ENCODE results near the gene RCBTB2.

DNA sequence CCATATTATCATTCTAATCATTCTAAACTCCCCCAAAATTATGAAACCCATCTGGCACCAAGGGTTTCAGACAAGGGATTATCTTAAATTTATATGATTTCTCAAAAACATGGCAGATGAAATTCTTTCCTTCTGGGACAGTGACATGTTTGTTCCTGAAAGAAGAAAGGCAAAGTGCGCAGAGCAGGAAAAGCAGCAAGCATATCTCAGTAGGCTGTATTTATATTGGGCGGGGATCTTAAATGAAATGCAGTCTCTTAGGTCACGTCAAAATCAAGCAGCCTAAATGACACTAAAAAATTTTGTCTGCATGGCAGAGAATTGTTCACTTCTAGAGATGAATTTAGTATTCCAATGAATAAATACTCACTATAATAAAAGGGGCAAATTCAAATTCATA is 49.3 kb downstream of the RCBTB2 start:
- TF ChIP-seq, protein P1, sequence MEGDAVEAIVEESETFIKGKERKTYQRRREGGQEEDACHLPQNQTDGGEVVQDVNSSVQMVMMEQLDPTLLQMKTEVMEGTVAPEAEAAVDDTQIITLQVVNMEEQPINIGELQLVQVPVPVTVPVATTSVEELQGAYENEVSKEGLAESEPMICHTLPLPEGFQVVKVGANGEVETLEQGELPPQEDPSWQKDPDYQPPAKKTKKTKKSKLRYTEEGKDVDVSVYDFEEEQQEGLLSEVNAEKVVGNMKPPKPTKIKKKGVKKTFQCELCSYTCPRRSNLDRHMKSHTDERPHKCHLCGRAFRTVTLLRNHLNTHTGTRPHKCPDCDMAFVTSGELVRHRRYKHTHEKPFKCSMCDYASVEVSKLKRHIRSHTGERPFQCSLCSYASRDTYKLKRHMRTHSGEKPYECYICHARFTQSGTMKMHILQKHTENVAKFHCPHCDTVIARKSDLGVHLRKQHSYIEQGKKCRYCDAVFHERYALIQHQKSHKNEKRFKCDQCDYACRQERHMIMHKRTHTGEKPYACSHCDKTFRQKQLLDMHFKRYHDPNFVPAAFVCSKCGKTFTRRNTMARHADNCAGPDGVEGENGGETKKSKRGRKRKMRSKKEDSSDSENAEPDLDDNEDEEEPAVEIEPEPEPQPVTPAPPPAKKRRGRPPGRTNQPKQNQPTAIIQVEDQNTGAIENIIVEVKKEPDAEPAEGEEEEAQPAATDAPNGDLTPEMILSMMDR (IDR thresholded peaks at IDR 0.05; ENCODE audit: low read depth, low read length, missing input control), result no peak
- no peak for TF ChIP-seq SP1 (IDR thresholded peaks at IDR 0.05)
- TF ChIP-seq, protein P2, sequence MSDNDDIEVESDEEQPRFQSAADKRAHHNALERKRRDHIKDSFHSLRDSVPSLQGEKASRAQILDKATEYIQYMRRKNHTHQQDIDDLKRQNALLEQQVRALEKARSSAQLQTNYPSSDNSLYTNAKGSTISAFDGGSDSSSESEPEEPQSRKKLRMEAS (IDR thresholded peaks at IDR 0.05), result no peak
- TF ChIP-seq YY1 (IDR thresholded peaks at IDR 0.05), result no peak
- TF ChIP-seq JUND (IDR thresholded peaks at IDR 0.05), result no peak
- TF ChIP-seq, protein P3, sequence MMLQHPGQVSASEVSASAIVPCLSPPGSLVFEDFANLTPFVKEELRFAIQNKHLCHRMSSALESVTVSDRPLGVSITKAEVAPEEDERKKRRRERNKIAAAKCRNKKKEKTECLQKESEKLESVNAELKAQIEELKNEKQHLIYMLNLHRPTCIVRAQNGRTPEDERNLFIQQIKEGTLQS (IDR thresholded peaks at IDR 0.05), result no peak
- TF ChIP-seq TAF1 (conservative IDR thresholded peaks at IDR 0.05), result no peak
- TF ChIP-seq FOXA1 (IDR thresholded peaks at IDR 0.05), result no peak
- no peak for TF ChIP-seq GABPA (IDR thresholded peaks at IDR 0.05 in 1 of 2, conservative IDR thresholded peaks at IDR 0.05 in 1 of 2)
- no peak for TF ChIP-seq RAD21 (IDR thresholded peaks at IDR 0.05)
- TF ChIP-seq, protein P4, sequence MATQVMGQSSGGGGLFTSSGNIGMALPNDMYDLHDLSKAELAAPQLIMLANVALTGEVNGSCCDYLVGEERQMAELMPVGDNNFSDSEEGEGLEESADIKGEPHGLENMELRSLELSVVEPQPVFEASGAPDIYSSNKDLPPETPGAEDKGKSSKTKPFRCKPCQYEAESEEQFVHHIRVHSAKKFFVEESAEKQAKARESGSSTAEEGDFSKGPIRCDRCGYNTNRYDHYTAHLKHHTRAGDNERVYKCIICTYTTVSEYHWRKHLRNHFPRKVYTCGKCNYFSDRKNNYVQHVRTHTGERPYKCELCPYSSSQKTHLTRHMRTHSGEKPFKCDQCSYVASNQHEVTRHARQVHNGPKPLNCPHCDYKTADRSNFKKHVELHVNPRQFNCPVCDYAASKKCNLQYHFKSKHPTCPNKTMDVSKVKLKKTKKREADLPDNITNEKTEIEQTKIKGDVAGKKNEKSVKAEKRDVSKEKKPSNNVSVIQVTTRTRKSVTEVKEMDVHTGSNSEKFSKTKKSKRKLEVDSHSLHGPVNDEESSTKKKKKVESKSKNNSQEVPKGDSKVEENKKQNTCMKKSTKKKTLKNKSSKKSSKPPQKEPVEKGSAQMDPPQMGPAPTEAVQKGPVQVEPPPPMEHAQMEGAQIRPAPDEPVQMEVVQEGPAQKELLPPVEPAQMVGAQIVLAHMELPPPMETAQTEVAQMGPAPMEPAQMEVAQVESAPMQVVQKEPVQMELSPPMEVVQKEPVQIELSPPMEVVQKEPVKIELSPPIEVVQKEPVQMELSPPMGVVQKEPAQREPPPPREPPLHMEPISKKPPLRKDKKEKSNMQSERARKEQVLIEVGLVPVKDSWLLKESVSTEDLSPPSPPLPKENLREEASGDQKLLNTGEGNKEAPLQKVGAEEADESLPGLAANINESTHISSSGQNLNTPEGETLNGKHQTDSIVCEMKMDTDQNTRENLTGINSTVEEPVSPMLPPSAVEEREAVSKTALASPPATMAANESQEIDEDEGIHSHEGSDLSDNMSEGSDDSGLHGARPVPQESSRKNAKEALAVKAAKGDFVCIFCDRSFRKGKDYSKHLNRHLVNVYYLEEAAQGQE (IDR thresholded peaks at IDR 0.05), result no peak
- TF ChIP-seq HNF4G (IDR thresholded peaks at IDR 0.05), result no peak
